ENCODE results near the gene CD151.
A peak's percentile ranks its signal among the peaks of the same experiment; 100 is the strongest.

Gene CD151

GRCh38 chr11:832529-833113, at the start of gene CD151:
Gene CD151 (plus strand): TSS chr11:832952. CDS start chr11:836070, 3,118 bp downstream.
- no peak for DNase-seq

DNA sequence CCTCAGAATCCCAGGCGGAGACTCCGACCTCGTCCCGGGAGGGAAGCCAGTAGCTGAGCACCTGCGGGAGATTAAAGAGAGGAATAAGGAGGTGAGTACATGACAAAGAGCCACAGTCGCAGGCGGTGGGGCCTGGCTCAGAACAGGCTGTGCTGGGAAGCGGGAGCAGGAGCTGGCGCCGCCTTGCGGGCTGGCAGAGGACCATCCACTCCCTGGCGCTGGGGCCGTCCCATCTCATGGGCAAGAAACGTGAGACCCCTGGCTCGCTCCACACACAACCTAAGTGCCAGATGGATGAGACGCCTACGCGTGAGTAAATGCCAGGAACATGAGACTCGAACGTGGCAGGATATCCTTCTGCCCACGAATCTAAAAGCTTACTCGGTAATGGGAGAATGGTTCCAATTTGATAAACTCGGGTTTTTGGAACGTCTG, 49.2 kb upstream of the CD151 start:
- peak; percentile 80 for DNase-seq

DNA sequence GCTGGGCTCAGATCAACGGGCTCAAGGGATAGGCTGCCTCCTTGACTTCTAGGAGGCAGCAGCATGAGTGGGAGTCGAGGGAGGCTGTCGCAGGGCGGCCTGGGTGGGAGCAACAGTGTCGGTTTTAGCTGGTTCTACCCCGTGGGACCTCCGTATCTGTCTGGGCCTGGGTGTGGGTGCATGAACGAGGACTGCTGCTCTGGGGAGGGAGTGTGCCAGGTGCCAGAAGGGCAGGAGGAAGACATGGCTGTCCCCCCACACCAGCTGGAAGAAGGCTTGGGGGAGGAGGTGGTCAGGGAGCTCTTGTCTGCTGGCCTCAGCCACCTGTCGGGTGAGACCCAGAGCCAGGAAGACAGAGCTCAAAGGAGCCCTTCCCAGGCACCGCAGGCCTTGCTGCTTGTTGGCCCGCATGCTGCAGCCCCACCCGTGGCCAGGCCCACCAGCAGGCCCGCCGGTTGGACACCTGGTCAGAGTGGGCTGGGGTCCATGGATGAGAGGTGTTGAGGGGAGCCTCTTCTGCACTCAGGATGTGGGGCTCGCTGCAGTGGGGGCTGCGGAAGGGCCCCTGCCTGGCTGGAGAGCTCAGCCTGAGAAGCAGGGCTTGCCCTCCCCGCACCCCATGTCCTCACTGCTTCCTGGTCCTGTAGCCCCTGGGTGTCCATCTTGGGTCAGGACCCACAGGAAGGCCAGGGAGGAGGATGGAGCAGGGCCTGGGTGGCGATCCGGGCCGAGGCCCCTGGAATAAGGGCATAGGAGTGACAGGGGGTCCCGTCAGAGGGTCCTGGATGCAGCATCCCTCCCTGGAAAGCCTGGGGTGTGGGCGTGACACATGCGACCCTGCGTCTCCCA, 46.3 kb upstream of the CD151 start:
- DNase-seq: no peak

DNA sequence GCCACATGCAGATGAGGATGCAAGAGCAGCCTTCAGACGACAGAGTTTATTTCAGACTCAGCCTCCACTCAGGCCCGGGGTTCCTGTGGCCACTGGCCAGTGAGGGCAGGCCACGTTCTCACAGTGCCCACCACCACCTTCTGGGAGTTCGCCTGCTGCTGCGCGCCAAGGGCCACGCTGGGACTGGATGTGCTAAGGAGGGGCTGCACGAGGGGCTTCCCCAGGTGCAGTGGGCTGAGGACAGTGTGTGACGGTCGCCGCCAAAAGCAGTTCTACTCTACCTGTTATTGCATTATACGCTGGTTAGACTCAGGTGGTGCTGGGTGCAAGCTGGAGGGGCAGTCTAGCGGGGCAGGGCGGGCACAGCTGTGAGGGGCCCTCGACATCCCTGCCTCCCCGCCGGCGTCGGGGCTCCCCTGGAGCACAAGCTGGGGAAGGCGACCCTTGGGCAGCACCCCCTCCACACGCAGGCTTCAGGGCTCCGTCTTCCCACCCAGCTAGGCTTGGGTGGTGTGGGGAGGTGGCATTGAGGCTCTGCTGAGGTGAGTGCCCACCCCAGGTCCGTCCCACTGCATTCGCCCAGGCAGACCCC, 45.6 kb upstream of the CD151 start:
- DNase-seq: no peak

GRCh38 chr11:788009-788640, 44.6 kb upstream of the CD151 start:
- no peak for DNase-seq

DNA sequence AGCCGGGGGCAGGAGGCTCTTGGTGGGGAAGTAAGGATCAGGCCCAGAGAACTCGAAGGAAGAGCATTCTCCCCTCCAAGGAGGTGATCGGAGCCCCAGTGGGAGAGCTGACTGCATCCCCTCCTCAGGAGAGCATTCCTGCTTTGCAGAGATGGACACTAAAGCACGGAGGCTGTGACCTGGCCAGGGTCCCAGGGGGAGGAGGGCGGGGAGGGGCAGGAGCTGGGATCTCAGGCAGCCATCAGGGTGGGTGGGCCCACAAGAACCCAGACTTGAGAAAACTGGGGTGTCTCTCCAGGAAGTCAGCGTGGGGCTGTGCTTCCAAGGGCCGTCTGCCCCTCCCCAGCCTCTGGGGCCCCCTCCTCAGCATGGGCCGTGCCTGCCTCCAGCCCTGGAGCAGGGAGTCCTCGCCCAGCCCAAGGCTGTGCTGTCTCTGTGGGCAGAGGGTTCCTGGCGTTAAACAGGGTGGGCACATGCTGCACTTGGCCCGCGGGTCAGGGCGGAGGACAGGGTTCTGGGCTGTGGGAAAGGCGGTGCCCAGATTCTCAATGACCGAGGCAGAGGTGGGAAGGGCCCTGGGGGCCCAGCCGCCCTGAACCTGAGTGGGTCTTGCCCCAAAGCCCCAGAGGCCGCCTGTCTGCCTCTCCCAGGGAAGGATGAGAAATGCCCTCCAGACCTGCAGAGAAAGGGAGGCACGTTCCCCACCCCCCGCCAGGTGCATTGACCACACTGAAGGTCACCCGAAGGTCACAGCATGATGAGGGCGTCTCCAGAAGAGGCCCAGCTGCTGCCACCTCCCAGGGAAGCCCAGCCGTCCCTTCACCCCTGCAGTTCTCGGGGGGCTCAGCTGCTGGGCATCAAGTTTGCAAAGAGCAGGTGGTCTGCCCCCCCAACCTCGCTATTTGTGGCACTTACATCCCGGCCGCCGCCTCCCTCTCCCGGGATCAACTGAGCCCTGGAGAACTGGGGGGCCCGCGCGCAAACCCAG, 43.5 kb upstream of the CD151 start:
- DNase-seq: no peak

- no peak for DNase-seq
Observed at GRCh38 chr11:789943-790342, 42.8 kb upstream of the CD151 start, which contains the start of gene CEND1. Gene CEND1 (minus strand): TSS chr11:790090. CDS start chr11:788576, 1,514 bp downstream.

DNA sequence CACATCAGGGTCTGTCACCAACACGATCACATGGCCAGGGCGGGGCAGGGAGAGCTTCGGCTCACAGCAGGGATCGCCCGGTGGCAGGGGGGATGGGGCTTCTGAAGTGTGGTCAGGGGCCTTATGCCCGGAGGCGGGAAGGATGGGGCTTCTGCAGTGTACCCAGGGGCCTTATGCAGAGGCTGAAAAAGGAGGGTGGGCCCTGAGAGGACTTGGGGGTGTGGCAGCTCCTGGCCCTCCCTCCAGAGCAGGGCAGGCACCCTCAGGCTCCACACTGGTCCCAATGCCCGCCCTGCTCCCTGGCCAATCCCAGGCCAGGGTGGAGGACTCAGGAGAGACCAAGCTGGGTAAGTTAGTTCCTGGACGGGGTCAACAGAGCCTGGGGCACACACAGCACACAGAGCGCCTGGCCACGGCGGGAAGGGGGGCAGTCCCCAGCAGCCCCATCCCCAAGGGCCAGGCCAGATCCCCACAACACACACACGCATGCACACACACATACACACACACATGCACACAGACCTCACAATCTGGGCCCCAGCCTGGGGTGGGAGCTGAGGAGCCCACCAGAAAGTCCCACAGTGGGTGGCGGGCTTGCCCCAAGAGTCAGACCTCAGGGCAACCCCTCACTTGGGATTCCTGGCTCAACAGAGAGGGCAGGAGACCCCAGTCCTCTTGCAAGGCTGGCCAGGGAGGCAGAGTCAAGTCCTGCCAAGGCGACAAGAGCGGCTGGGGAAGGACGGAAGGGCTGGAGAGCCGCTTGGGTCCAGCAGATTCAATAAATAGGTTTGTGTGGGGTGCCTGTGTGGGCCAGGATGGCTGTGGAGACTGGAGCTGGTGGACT, 41.8 kb upstream of the CD151 start:
- no peak for DNase-seq

DNA sequence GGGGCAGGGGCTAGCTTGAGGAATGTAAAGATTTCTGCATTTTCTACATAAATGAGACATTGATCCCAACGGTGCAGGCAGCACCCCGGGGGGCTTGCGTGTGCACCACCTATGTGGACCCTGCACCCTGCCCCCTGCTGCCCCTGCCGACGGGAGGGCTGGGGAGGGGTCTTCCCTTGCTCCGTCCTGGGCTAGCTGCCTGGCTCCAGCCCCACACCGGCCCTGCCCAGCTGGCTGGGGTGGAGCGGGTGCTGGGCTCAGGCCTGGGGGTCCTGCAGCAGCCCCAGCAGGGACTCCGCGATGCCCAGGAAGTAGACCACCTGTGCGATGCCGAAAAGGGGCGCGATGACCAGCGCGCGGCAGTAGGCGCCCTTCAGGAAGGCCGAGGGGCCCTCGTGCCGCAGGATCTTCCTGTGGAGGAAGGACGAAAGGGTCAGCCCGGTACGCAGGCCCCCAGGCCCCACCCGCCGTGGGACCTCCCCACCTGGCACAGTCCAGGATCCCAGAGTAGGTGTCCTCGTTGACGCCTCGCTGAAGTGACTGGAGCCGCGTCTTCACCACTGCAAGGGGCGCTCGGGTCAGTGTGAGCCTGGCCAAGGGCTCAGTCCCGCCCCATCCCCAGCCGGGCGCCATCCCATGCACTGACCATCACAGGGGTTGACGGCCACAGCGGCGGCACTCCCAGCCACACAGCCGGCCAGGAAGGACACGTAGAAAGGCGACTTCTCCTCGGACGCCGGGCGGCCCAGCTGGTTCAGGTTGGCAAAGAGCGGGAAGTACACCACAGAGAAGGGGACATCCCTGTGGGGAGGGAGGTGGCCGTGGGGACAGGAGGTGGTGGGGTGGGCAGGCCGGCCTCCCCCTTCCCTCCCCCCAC, 40.9 kb upstream of the CD151 start:
- no peak for DNase-seq

DNA sequence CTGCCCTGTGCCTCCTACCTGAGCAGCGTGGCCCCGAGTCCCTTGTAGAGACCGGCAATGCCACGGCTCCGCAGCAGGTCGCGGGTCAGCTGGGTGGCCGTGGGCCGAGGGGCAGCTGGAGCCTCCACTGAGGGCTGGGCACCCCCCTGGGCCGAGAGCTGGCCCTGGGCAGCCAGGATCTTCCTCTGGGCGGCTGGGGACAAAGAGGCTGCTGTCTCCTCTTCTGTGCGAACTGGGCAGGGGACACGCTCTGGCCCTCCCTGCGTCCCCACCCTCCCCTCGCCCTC, 40.3 kb upstream of the CD151 start:
- DNase-seq: no peak

DNA sequence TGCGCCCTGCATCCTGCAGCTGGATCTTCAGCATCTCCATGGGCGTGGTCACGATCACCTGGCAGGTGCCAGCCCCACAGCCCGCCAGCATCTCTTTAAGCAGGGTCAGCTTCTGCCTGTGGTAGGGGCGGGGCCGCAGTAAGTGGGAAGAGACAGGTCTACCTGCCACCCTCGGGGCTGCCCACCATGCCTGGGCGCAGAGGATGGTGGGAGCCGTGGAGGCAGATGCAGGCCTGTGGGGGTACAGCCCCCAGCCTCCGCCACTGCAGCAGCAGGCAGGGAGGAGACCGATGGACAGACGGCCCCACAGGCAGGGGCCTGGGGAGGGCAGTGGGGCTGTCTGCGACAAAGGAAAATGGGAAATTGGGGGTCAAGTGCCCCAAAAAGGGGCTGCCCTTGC, 39.9 kb upstream of the CD151 start:
- no peak for DNase-seq

GRCh38 chr11:793556-793955, 39.2 kb upstream of the CD151 start:
- no peak for DNase-seq

GRCh38 chr11:794013-794765, 38.6 kb upstream of the CD151 start:
- DNase-seq: no peak

- no peak for DNase-seq
Observed at GRCh38 chr11:794766-795633, 37.8 kb upstream of the CD151 start.

- no peak for DNase-seq
Observed at GRCh38 chr11:795634-796564, 36.9 kb upstream of the CD151 start.

GRCh38 chr11:796565-797295, 36.0 kb upstream of the CD151 start:
- no peak for DNase-seq

Measured in NCI-H2171 (cell line).